ENCODE measurements around the gene CNIH3. TPM values are rescaled to one million over a fixed set of nuclear protein-coding genes. Genes with fewer than 3 reads are reported as not detected.

CNIH3 gene
- total and polyA plus RNA-seq, 2 donors (not counting 1 experiment from before 2014, with no cell fraction given): 3.7 to 28.1 TPM

- Histone ChIP-seq H3K79me2 (ENCODE audit: control insufficient read depth, insufficient read depth, low read length) (no peaks in the 10 kb centered on the region), H3K27me3 (ENCODE audit: control insufficient read depth, insufficient read depth, low read length) (no peaks in the 10 kb centered on the region)
Measured at GRCh38 chr1:224761245-224761644, 145.1 kb downstream of the CNIH3 start.

DNA sequence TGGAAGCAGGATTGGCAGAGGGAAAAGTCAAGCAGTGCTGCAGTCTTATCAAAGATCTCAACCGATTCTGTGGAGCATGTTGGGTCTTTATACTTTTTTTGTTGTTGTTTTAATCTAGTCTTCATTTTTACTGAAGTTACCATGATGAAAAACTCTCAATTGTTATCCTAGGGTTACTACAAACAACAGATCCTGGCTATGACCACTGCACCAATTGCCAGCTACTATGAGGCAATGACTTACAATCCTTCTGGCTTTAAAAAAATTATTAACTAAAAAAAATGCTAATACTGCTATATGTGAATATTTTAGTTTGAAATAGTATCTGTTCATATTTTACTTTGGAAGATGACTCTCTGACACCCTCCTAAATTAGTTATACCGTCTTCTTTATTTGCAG lies 145.9 kb downstream of the CNIH3 start:
- no peaks in the 10 kb centered on the region for H3K27me3 ChIP-seq (ENCODE audit: control insufficient read depth, insufficient read depth, low read length)
- DNase-seq (ENCODE audit: low read depth in 2 of 2): no peak
- H3K4me3 ChIP-seq (replicated peaks in 1 of 4; ENCODE audit: control extremely low read depth in 1 of 4, insufficient read depth in 1 of 4, low read depth in 3 of 4, low read length in 4 of 4): no peak overlapping the region
- no peaks in the 10 kb centered on the region for H3K36me3 ChIP-seq (ENCODE audit: control insufficient read depth, insufficient read depth, low read length)
- H3K4me2 ChIP-seq (ENCODE audit: extremely low read depth, insufficient read depth, low read length): no peak overlapping the region
- no peak overlapping the region for H3K9ac ChIP-seq (ENCODE audit: insufficient read depth, low read length)
- no peak overlapping the region for H3K27ac ChIP-seq (ENCODE audit: insufficient read depth, low read length)
- H3K9me3 ChIP-seq (ENCODE audit: control insufficient read depth, insufficient read depth, low read depth, low read length): no peaks in the 10 kb centered on the region
- no peaks in the 10 kb centered on the region for H4K20me1 ChIP-seq (ENCODE audit: control insufficient read depth, extremely low read depth, insufficient read depth, low read length)
- H2AFZ ChIP-seq (ENCODE audit: low read length): no peak overlapping the region
- TF ChIP-seq EZH2 (IDR thresholded peaks at IDR 0.05; ENCODE audit: low read length, missing control alignments): no peak
- no peak for TF ChIP-seq CTCF (conservative IDR thresholded peaks at IDR 0.05 in 1 of 2, IDR thresholded peaks at IDR 0.05 in 1 of 2; ENCODE audit: low read depth in 1 of 2, low read length in 2 of 2)
- H3K79me2 ChIP-seq (ENCODE audit: control insufficient read depth, insufficient read depth, low read length): no peaks in the 10 kb centered on the region
- H3K4me1 ChIP-seq (ENCODE audit: control insufficient read depth, extremely low read depth, insufficient read depth, low read length): no peaks in the 10 kb centered on the region

More at GRCh38 chr1:224761245-224761644, 145.1 kb downstream of the CNIH3 start:
- Histone ChIP-seq H3K9me3 (ENCODE audit: control insufficient read depth, insufficient read depth, low read depth, low read length) (no peaks in the 10 kb centered on the region), H3K4me1 (ENCODE audit: control insufficient read depth, extremely low read depth, insufficient read depth, low read length) (no peaks in the 10 kb centered on the region), H3K36me3 (ENCODE audit: control insufficient read depth, insufficient read depth, low read length) (no peaks in the 10 kb centered on the region), H3K4me2 (ENCODE audit: extremely low read depth, insufficient read depth, low read length) (no peak overlapping the region), H3K9ac (ENCODE audit: insufficient read depth, low read length) (no peak overlapping the region), H4K20me1 (ENCODE audit: control insufficient read depth, extremely low read depth, insufficient read depth, low read length) (no peaks in the 10 kb centered on the region), H2AFZ (ENCODE audit: low read length) (no peak overlapping the region), H3K4me3 (replicated peaks in 1 of 4; ENCODE audit: control extremely low read depth in 1 of 4, insufficient read depth in 1 of 4, low read depth in 3 of 4, low read length in 4 of 4) (no peak overlapping the region), H3K27ac (ENCODE audit: insufficient read depth, low read length) (no peak overlapping the region)
- no peak for TF ChIP-seq CTCF (conservative IDR thresholded peaks at IDR 0.05 in 1 of 2, IDR thresholded peaks at IDR 0.05 in 1 of 2; ENCODE audit: low read depth in 1 of 2, low read length in 2 of 2)
- no peak for TF ChIP-seq EZH2 (IDR thresholded peaks at IDR 0.05; ENCODE audit: low read length, missing control alignments)
- DNase-seq (ENCODE audit: low read depth in 2 of 2): no peak

DNA sequence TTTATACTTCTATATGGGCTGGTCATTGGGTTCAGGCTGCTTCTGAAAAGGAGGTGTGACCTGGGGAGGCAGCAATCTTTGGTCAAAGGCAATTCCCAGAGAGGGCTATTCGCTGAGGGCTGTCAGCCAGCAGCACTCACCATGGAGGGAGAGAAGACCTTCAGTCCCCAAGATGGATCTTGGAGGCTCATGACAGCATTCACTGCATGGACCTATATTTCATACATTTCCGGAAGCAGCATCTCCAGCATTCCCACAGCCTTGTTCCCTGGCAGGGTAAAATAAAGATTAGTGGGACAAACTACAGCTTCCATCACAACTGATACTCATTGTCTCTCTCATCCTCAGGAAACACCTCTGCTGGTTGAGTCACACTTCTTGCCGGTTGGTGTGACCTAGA lies 146.6 kb downstream of the CNIH3 start:
- H3K36me3 ChIP-seq (ENCODE audit: control insufficient read depth, insufficient read depth, low read length): no peaks in the 10 kb centered on the region
- H3K27ac ChIP-seq (ENCODE audit: insufficient read depth, low read length): no peak overlapping the region
- no peaks in the 10 kb centered on the region for H4K20me1 ChIP-seq (ENCODE audit: control insufficient read depth, extremely low read depth, insufficient read depth, low read length)
- H3K4me1 ChIP-seq (ENCODE audit: control insufficient read depth, extremely low read depth, insufficient read depth, low read length): no peaks in the 10 kb centered on the region
- H3K4me3 ChIP-seq (replicated peaks in 1 of 4; ENCODE audit: control extremely low read depth in 1 of 4, insufficient read depth in 1 of 4, low read depth in 3 of 4, low read length in 4 of 4): no peak overlapping the region
- H3K9me3 ChIP-seq (ENCODE audit: control insufficient read depth, insufficient read depth, low read depth, low read length): no peaks in the 10 kb centered on the region
- no peak for DNase-seq (ENCODE audit: low read depth in 2 of 2)
- no peaks in the 10 kb centered on the region for H3K27me3 ChIP-seq (ENCODE audit: control insufficient read depth, insufficient read depth, low read length)
- no peak overlapping the region for H3K9ac ChIP-seq (ENCODE audit: insufficient read depth, low read length)
- TF ChIP-seq CTCF (conservative IDR thresholded peaks at IDR 0.05 in 1 of 2, IDR thresholded peaks at IDR 0.05 in 1 of 2; ENCODE audit: low read depth in 1 of 2, low read length in 2 of 2) (no peak), EZH2 (IDR thresholded peaks at IDR 0.05; ENCODE audit: low read length, missing control alignments) (no peak)
- no peak overlapping the region for H2AFZ ChIP-seq (ENCODE audit: low read length)
- H3K4me2 ChIP-seq (ENCODE audit: extremely low read depth, insufficient read depth, low read length): no peak overlapping the region
- H3K79me2 ChIP-seq (ENCODE audit: control insufficient read depth, insufficient read depth, low read length): no peaks in the 10 kb centered on the region

Data from fibroblast of lung (primary cell).